Activated CD4-positive, alpha-beta memory T cell treated with anti-CD3 and anti-CD28 coated beads for 36 hours (primary cell): ENCODE measurements around the gene FGGY. TPM values are rescaled to one million over a fixed set of nuclear protein-coding genes. Genes with fewer than 3 reads are reported as not detected.

ENCODE experiments used
- CTCF ChIA-PET: fragments of 350-600 bp; sonication (Branson Sonifier 250); formaldehyde crosslinking; loops from one replicate; lab custom pipeline; 2021; ENCODE audit warnings: antibody characterized with exemption, inconsistent platforms; lab: Charles Lee
- POLR2A ChIA-PET: fragments of 350-600 bp; sonication (Branson Sonifier 250); formaldehyde crosslinking; loops from one replicate; lab custom pipeline; 2021; ENCODE audit warnings: antibody characterized with exemption; lab: Charles Lee
- DNase-seq: peaks from one replicate; pipeline ENCODE4 v3.0.0-alpha.2; 2020
- H3K27ac Mint-ChIP-seq: one replicate; pipeline ENCODE4 v1.8.0; 2021; ENCODE audit warnings: mixed read lengths
- H3K27me3 Mint-ChIP-seq: one replicate; pipeline ENCODE4 v1.8.0; 2021; ENCODE audit warnings: mixed read lengths
- H3K36me3 Mint-ChIP-seq: one replicate; pipeline ENCODE4 v1.8.0; 2021; ENCODE audit warnings: mixed read lengths
- H3K4me1 Mint-ChIP-seq: one replicate; pipeline ENCODE4 v1.8.0; 2021; ENCODE audit warnings: low read depth, mixed read lengths
- H3K4me3 Mint-ChIP-seq: one replicate; pipeline ENCODE4 v1.8.0; 2021; ENCODE audit warnings: mild to moderate bottlenecking, mixed read lengths
- H3K9me3 Mint-ChIP-seq: one replicate; pipeline ENCODE4 v1.8.0; 2021; ENCODE audit warnings: mixed read lengths
- intact Hi-C: fragments of 100-400 bp; cut with micrococcal nuclease; formaldehyde crosslinking; loops from one replicate; pipeline ENCODE4 v1.15.1; 2023
- total RNA-seq, 2 experiments: library from RNA; stranded (reverse); gene quantifications; one replicate each; pipeline ENCODE4 v1.2.3, GENCODE V29; 2021

FGGY gene
- total RNA-seq, 2 experiments from 2014 or later: 10.2 TPM

GRCh38 chr1:59401581-59401980 lies 104.7 kb downstream of the FGGY start:
- H3K4me1 Mint-ChIP-seq: no peaks in the 10 kb centered on the region
- H3K27me3 Mint-ChIP-seq: no peaks in the 10 kb centered on the region
- no peak overlapping the region for H3K4me3 Mint-ChIP-seq
- H3K27ac Mint-ChIP-seq: no peak overlapping the region
- no peaks in the 10 kb centered on the region for H3K36me3 Mint-ChIP-seq
- CTCF ChIA-PET: no interaction called here
- intact Hi-C loops: no loop called here
- POLR2A ChIA-PET: no interaction called here
- no peak for DNase-seq
- no peaks in the 10 kb centered on the region for H3K9me3 Mint-ChIP-seq

- Mint-ChIP-seq H3K27ac (no peak overlapping the region), H3K4me3 (no peak overlapping the region), H3K27me3 (no peaks in the 10 kb centered on the region), H3K36me3 (no peaks in the 10 kb centered on the region), H3K4me1 (no peaks in the 10 kb centered on the region), H3K9me3 (no peaks in the 10 kb centered on the region)
- ChIA-PET CTCF (no interaction called here), POLR2A (no interaction called here)
- no peak for DNase-seq
- intact Hi-C loops: no loop called here
Observed at GRCh38 chr1:59404796-59405195, 107.9 kb downstream of the FGGY start.

DNA sequence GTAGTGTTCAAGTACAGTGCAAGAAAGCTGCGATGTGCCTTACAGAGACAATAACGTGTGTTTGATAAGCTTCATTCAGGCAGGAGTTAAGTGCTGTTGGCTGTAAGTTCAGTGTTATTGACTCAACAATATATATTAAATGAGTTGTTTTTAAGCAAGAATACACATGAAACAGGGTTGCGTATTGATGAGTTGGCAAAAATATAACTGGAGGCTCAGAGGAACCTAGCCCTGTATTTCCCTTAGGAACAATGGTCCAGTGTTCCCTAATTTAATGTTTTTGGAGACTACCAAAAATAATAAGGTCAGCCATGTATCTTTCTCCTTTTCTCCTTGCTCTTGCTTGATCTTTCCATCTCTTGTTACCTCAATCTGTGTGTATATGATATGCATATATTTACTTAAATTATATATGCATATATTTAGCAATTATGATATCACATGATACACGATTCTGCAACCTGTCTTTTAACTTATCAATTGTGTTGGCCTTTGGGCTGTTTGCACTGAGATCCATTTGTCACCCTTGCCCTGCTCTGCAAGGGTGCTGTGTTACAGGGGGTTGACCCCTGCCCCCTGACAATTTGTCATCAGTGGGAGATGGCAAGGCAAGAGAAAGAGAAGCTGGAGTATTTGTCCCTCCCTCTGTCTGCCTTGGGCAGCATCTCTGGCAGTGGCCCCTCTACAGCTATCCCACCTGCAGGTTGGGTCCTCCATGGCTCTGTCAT lies 109.7 kb downstream of the FGGY start:
- no peaks in the 10 kb centered on the region for H3K36me3 Mint-ChIP-seq
- no peaks in the 10 kb centered on the region for H3K27me3 Mint-ChIP-seq
- no peaks in the 10 kb centered on the region for H3K4me1 Mint-ChIP-seq
- POLR2A ChIA-PET: no interaction called here
- no peak for DNase-seq
- intact Hi-C loops: no loop called here
- no peaks in the 10 kb centered on the region for H3K9me3 Mint-ChIP-seq
- no peak overlapping the region for H3K4me3 Mint-ChIP-seq
- CTCF ChIA-PET: interaction anchor here (1.1 kb wide), 1 partner anchor 165 kb away, joined by 3 read pairs; no protein-coding TSS in a partner anchor
- no peak overlapping the region for H3K27ac Mint-ChIP-seq

DNA sequence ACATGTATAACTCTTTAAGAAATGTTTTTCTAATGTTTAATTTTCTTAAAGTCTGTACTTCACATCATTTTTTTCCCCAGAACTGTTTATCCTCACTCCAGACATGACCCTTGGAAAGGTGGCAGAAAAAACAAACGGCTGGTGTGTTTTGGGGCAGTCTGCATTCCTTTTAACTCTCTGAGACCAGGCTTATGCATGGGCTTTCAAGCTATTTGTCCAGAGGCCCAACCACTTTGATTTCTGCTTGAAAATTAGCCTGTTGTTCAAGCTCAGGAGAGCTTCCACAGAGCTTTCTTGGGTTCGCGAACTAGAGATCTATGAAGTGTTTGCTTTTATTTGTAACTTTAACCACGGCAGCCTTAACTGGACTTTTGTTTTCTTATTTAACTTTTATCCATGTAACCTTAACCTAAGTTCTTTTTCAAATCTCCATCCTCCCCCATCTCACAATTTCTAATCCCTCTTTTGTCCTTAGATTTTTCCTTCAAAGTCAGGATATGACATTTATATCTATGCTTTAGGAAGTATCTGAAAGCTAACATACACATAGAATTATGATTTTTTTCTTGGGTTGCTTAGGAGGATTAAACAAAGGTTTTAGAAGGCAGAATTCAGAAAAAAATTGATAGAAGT lies 111.8 kb downstream of the FGGY start:
- DNase-seq: no peak
- Mint-ChIP-seq H3K4me3 (no peak overlapping the region), H3K4me1 (no peaks in the 10 kb centered on the region), H3K36me3 (no peaks in the 10 kb centered on the region), H3K27me3 (no peaks in the 10 kb centered on the region), H3K9me3 (no peaks in the 10 kb centered on the region), H3K27ac (no peak overlapping the region)
- CTCF ChIA-PET: interaction anchor here (0.6 kb wide), 1 partner anchor 1417 kb away, joined by 3 read pairs; no protein-coding TSS in a partner anchor
- POLR2A ChIA-PET: no interaction called here
- intact Hi-C loops: no loop called here

DNA sequence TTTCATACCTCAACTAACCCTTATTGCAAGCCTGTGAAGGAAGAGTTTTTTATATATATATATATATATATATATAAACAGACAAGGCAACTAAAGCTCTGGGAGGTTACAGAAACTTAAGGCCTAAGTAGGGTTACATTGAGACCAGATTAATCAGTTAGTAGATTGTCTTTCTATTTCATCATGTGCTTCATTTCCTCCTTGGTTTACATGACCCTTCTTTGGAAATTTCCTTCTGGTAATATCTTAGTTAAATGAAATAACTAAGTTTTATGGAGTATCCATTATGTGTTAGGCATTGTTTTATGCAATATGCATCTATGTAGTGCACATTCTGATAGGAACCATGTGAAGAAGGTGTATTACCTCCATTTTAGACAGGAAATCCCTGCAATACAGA lies 112.7 kb downstream of the FGGY start:
- ChIA-PET POLR2A (no interaction called here), CTCF (interaction anchor here (0.6 kb wide), 1 partner anchor 1416 kb away, joined by 3 read pairs; no protein-coding TSS in a partner anchor)
- no peaks in the 10 kb centered on the region for H3K4me1 Mint-ChIP-seq
- H3K9me3 Mint-ChIP-seq: no peaks in the 10 kb centered on the region
- no peaks in the 10 kb centered on the region for H3K27me3 Mint-ChIP-seq
- no peaks in the 10 kb centered on the region for H3K36me3 Mint-ChIP-seq
- no peak for DNase-seq
- intact Hi-C loops: no loop called here
- no peak overlapping the region for H3K27ac Mint-ChIP-seq
- H3K4me3 Mint-ChIP-seq: no peak overlapping the region

- Mint-ChIP-seq H3K36me3 (no peaks in the 10 kb centered on the region), H3K4me1 (no peaks in the 10 kb centered on the region), H3K27ac (no peak overlapping the region), H3K4me3 (no peak overlapping the region), H3K9me3 (no peaks in the 10 kb centered on the region), H3K27me3 (no peaks in the 10 kb centered on the region)
- ChIA-PET POLR2A (no interaction called here), CTCF (no interaction called here)
- no peak for DNase-seq
- intact Hi-C loops: no loop called here
Observed at GRCh38 chr1:59409986-59410385, 113.1 kb downstream of the FGGY start.

DNA sequence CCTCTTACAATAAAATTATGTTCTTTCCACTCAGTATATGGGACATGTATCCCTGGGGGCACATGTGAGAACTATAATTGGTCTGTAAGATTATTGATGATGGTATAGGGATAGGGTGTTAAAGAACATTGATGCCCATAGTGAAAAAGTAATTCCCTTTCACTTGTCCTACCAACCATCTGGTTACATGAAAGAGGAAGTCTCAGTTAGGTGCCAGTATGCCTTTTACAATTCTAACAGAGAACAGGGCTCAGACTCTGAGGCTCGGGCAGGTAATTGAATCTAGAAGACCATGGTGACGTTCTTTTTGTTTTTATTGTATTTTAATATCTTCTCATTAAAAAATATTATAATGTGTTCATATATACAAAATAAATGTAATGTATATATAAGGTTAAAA lies 113.6 kb downstream of the FGGY start:
- Mint-ChIP-seq H3K36me3 (no peaks in the 10 kb centered on the region), H3K9me3 (no peaks in the 10 kb centered on the region), H3K27me3 (no peaks in the 10 kb centered on the region), H3K27ac (no peak overlapping the region), H3K4me3 (no peak overlapping the region), H3K4me1 (no peaks in the 10 kb centered on the region)
- ChIA-PET CTCF (no interaction called here), POLR2A (no interaction called here)
- intact Hi-C loops: no loop called here
- DNase-seq: no peak

DNA sequence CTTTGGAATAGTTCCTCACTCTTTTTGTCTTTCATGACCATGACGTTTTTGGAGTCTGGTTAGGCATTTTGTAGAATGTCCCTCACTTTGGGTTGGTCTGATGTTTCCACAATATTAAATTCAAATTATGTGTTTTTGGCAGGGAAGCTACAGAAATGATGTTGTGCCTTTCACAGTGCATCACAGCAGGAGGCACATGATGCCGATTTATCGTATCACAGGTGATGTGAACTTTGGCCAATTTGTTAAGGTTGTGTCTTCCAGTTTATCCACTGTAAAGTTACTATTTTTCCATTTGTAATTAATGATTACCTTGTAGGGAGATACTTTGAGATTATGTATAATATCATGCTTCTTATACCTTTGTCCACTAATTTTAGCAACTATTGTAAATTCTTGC lies 114.3 kb downstream of the FGGY start:
- no peaks in the 10 kb centered on the region for H3K9me3 Mint-ChIP-seq
- no peaks in the 10 kb centered on the region for H3K36me3 Mint-ChIP-seq
- ChIA-PET POLR2A (no interaction called here), CTCF (no interaction called here)
- no peaks in the 10 kb centered on the region for H3K27me3 Mint-ChIP-seq
- no peak overlapping the region for H3K4me3 Mint-ChIP-seq
- H3K4me1 Mint-ChIP-seq: no peaks in the 10 kb centered on the region
- intact Hi-C loops: no loop called here
- DNase-seq: no peak
- H3K27ac Mint-ChIP-seq: no peak overlapping the region

DNA sequence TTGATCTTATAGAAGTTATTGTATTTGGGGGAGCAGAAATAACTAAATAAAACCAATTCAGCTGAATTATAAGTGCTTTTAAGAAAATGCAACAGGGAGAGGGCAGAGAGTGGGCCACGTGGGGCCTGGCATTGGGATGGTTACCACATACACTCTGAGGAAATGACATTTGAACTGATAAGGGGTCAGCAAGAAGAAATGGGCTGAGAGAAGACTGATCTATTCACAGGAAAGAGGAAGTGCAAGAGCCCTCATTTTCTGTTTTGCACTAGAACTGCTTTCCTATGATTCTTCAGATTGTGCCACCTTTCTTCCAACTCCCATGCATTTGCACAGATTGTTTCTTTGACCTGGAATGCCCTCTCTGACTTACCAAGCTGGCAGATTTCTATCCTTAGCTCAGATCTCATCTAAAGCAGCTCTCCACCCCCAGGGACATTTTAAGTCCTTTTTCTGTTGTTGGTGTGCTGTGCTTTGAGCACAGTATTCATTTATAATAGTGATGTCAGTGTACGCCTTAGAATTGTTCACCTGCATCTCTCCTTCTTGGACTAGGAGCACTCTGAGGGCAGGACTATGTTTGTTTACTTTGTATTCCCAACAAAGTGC lies 115.9 kb downstream of the FGGY start:
- CTCF ChIA-PET: no interaction called here
- Mint-ChIP-seq H3K36me3 (no peaks in the 10 kb centered on the region), H3K4me3 (no peak overlapping the region), H3K9me3 (no peaks in the 10 kb centered on the region), H3K4me1 (no peaks in the 10 kb centered on the region), H3K27ac (no peak overlapping the region), H3K27me3 (no peaks in the 10 kb centered on the region)
- POLR2A ChIA-PET: no interaction called here
- no peak for DNase-seq
- intact Hi-C loops: no loop called here

GRCh38 chr1:59413327-59413720 lies 116.4 kb downstream of the FGGY start:
- DNase-seq: no peak
- ChIA-PET CTCF (no interaction called here), POLR2A (no interaction called here)
- no peaks in the 10 kb centered on the region for H3K36me3 Mint-ChIP-seq
- H3K27ac Mint-ChIP-seq: no peak overlapping the region
- no peaks in the 10 kb centered on the region for H3K9me3 Mint-ChIP-seq
- intact Hi-C loops: no loop called here
- no peaks in the 10 kb centered on the region for H3K27me3 Mint-ChIP-seq
- no peak overlapping the region for H3K4me3 Mint-ChIP-seq
- no peaks in the 10 kb centered on the region for H3K4me1 Mint-ChIP-seq

DNA sequence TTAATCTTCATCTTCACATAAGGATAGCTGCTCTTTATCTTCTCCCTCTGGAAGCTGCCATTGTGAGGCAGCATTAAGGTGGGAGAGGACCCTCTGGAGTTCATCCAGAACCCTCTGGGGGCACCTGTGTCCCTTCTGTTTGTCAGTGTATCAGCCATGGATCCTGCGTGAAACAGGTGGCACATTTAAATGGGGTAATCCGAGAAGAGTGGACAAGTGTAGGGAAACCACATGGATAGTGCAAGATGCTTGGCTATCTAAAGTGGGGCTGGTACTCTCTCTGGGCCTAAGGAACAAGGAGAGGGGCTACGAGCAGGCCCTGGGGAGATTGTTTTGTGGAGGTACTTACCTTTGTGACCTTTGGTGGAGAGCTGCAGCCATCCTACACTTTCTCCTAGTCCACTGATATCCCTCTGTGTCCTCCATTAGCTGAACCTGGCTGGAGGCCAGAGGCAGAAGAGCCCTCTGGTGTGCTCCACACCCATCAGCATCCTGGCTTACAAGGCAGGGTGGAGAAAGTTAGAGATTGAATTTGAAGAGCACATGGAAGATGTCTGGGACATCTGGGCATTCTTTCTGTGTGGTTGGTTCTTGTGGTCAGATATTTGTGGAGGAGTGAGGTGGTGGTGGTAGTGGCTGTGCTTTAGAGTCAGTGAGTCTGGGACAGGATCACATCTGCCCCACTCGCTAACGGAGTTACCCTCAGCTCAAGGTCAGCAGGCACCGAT lies 117.7 kb downstream of the FGGY start:
- Mint-ChIP-seq H3K27ac (no peak overlapping the region), H3K36me3 (no peaks in the 10 kb centered on the region), H3K9me3 (no peaks in the 10 kb centered on the region), H3K27me3 (no peaks in the 10 kb centered on the region), H3K4me3 (no peak overlapping the region), H3K4me1 (no peaks in the 10 kb centered on the region)
- ChIA-PET POLR2A (no interaction called here), CTCF (interaction anchor here (0.9 kb wide), 1 partner anchor 284 kb away, joined by 3 read pairs; no protein-coding TSS in a partner anchor)
- intact Hi-C loops: no loop called here
- no peak for DNase-seq

GRCh38 chr1:59415286-59415850 lies 118.5 kb downstream of the FGGY start:
- no peaks in the 10 kb centered on the region for H3K4me1 Mint-ChIP-seq
- no peaks in the 10 kb centered on the region for H3K36me3 Mint-ChIP-seq
- DNase-seq: no peak
- H3K9me3 Mint-ChIP-seq: no peaks in the 10 kb centered on the region
- intact Hi-C loops: no loop called here
- no peak overlapping the region for H3K27ac Mint-ChIP-seq
- H3K4me3 Mint-ChIP-seq: no peak overlapping the region
- H3K27me3 Mint-ChIP-seq: no peaks in the 10 kb centered on the region
- POLR2A ChIA-PET: no interaction called here
- CTCF ChIA-PET: no interaction called here
